ENCODE results near the gene ZNF445.
"Not testable (repeated sequence)": the region's sequence is repeated elsewhere in the genome, so short reads cannot be mapped to it uniquely, and the experiment has no call there.

Gene ZNF445

GRCh38 chr3:44415421-44415820, 62.0 kb downstream of the ZNF445 start:
- DNase-seq (ENCODE audit: insufficient read length, low spot score) (no peak), FAIRE-seq (no peak)

GRCh38 chr3:44414517-44415090, 62.9 kb downstream of the ZNF445 start:
- DNase-seq (ENCODE audit: insufficient read length, low spot score) (no peak), FAIRE-seq (no peak)
- no peak for TF ChIP-seq POLR2A (IDR thresholded peaks at IDR 0.05; ENCODE audit: low read depth, low read length)

More at GRCh38 chr3:44415421-44415820, 62.0 kb downstream of the ZNF445 start:
- no peak for TF ChIP-seq POLR2A (IDR thresholded peaks at IDR 0.05; ENCODE audit: low read depth, low read length)

- no peak for DNase-seq (ENCODE audit: insufficient read length, low spot score)
- no peak for TF ChIP-seq POLR2A (IDR thresholded peaks at IDR 0.05; ENCODE audit: low read depth, low read length)
- no peak for FAIRE-seq
Observed at GRCh38 chr3:44412365-44412764, 65.1 kb downstream of the ZNF445 start.

- FAIRE-seq (no peak), DNase-seq (ENCODE audit: insufficient read length, low spot score) (no peak)
- no peak for TF ChIP-seq POLR2A (IDR thresholded peaks at IDR 0.05; ENCODE audit: low read depth, low read length)
Observed at GRCh38 chr3:44411031-44411645, 66.3 kb downstream of the ZNF445 start.

- no peak for TF ChIP-seq POLR2A (IDR thresholded peaks at IDR 0.05; ENCODE audit: low read depth, low read length)
- DNase-seq (ENCODE audit: insufficient read length, low spot score) (no peak), FAIRE-seq (no peak)
Observed at GRCh38 chr3:44409640-44410410, 67.6 kb downstream of the ZNF445 start.

DNA sequence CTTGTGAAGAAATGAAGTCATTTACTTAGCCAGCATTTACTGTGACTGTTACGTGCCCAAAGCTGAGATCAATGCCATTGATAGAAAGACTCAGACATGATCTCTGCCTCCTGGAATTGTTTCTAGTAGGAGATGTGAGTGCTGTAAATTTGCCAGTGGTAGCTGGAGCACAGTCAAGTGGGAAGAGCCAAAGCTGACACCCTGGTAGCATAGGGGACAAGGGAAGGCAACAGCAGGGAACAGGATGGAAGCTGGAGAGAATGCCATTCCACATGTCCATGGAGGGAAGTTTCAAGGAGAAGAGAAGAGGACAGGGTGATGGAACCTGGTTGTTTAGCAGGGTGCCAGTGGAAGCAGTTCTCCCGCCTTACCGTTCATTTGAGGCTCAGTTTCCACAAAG, 74.9 kb downstream of the ZNF445 start:
- FAIRE-seq = no peak
- no peak for TF ChIP-seq POLR2A (IDR thresholded peaks at IDR 0.05; ENCODE audit: low read depth, low read length)
- DNase-seq (ENCODE audit: insufficient read length, low spot score) = no peak

DNA sequence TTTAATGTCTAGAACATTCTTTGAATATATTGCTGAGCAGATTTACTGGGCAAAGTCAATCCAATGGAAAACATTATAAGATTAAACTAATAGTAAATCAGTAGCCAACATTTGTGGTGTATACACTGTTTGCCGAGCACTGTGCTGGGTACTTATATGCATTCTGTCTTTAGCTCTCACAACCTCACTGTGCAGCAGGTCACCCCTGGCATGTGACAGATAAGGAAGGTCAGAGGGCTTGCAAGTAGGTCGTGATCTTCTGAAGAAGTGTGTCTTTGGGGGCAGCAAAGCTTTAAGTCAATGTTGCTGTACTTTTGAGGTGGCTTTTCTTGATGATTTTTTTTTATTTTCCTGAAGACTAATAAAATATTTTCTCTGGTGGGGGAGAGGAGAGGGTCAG, 76.7 kb downstream of the ZNF445 start:
- TF ChIP-seq POLR2A (IDR thresholded peaks at IDR 0.05; ENCODE audit: low read depth, low read length) = no peak
- FAIRE-seq (no peak), DNase-seq (ENCODE audit: insufficient read length, low spot score) (no peak)

DNA sequence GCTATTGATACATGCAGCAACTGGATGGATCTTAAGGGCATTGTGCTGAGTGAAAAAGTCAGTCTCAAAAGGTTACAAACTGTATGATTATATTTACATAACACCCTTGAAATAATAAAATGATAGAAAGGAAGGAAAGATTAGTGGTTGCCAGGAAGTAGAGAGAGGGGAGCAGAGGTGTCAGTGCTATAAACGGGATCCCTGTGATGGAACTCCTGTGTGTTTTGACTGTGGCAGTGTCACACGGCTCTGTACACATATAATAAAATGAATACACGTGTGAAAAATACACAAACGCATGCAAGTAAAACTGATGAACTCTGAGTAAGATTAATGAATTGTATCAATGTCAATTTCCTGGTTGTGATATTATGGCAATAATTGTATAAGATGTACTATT, 78.6 kb downstream of the ZNF445 start:
- DNase-seq (ENCODE audit: insufficient read length, low spot score) (no peak), FAIRE-seq (no peak)
- TF ChIP-seq POLR2A (IDR thresholded peaks at IDR 0.05; ENCODE audit: low read depth, low read length) = no peak

GRCh38 chr3:44398271-44398670, 79.2 kb downstream of the ZNF445 start:
- not testable (repeated sequence) for FAIRE-seq; DNase-seq (ENCODE audit: insufficient read length, low spot score)

DNA sequence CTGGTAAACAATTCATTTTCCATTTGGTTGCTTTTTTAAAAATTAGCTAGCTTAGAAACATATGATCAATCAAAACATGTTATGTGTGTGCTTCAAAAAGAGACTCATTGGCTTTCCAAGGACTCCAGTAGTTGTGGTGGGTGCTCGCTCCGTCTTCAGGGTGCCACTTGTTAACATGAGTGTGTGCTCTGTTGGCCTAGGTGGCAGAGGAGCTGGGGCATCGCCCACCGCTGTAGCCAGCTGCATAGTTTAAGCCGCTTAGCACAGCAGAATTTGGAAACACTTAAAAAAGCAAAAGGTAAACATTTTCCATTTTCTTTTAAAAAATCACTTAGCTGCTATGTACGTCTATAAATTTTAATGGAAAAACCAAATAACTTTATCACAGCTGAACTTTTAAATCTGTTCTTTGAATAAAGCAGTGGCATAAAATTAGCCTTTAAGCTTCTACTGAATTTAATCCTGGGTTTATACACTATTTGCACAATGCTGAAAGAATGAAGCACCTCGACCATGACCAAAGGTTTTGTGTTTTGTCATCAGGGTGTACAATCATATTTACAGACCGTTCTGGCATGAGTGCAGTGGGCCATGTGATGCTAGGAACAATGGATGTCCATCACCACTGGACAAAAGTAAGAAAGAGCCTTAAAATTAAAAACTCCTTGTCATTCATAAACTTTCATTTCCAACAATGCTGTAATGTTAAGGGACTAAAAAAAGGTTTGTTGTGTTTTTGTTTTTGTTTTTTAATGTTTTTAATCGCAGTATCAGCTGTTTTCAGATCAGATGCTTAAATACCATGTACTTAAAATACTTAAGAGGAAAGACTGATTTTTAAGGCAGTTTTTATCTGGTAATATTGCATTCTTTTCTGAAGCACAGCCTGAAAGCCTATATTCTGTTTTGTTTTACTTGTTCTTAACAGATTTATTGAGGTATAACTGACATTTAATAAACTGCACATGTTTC, 81.0 kb downstream of the ZNF445 start:
- no peak for FAIRE-seq
- no peak for TF ChIP-seq POLR2A (IDR thresholded peaks at IDR 0.05; ENCODE audit: low read depth, low read length)
- no peak for DNase-seq (ENCODE audit: insufficient read length, low spot score)

DNA sequence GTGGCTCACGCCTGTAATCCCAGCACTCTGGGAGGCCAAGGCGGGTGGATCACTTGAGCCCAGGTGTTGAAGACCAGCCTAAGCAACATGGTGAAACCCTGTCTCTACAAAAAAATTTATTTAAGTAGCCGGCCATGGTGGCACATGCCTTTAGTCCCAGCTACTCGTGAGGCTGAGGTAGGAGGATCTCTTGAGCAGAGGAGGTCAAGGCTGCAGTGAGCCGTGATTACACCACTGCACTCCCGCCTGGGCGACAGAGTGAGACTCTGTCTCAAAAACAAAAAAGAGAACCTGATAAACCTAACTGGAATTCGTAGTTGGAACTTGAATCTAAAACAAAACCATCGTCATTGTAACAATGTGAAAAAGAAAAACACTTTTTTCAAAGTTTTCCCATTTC, 81.8 kb downstream of the ZNF445 start:
- DNase-seq (ENCODE audit: insufficient read length, low spot score) (no peak), FAIRE-seq (no peak)
- no peak for TF ChIP-seq POLR2A (IDR thresholded peaks at IDR 0.05; ENCODE audit: low read depth, low read length)

GRCh38 chr3:44392489-44392888, 85.0 kb downstream of the ZNF445 start:
- TF ChIP-seq POLR2A (IDR thresholded peaks at IDR 0.05; ENCODE audit: low read depth, low read length) = no peak
- FAIRE-seq (no peak), DNase-seq (ENCODE audit: insufficient read length, low spot score) (no peak)

GRCh38 chr3:44387404-44387803, 90.1 kb downstream of the ZNF445 start:
- TF ChIP-seq POLR2A (IDR thresholded peaks at IDR 0.05; ENCODE audit: low read depth, low read length) = no peak
- FAIRE-seq = no peak
- no peak for DNase-seq (ENCODE audit: insufficient read length, low spot score)

All from H54 (cell line).